Suppressor macrophage treated with lipopolysaccharide for 4 hours (primary cell): ENCODE measurements around the gene CEP72.
"Not testable (repeated sequence)": the region's sequence is repeated elsewhere in the genome, so short reads cannot be mapped to it uniquely, and the experiment has no call there.

Experiments used
- DNase-seq: peaks from one replicate; pipeline ENCODE4 v3.0.0-alpha.2; 2020

CEP72 gene

DNA sequence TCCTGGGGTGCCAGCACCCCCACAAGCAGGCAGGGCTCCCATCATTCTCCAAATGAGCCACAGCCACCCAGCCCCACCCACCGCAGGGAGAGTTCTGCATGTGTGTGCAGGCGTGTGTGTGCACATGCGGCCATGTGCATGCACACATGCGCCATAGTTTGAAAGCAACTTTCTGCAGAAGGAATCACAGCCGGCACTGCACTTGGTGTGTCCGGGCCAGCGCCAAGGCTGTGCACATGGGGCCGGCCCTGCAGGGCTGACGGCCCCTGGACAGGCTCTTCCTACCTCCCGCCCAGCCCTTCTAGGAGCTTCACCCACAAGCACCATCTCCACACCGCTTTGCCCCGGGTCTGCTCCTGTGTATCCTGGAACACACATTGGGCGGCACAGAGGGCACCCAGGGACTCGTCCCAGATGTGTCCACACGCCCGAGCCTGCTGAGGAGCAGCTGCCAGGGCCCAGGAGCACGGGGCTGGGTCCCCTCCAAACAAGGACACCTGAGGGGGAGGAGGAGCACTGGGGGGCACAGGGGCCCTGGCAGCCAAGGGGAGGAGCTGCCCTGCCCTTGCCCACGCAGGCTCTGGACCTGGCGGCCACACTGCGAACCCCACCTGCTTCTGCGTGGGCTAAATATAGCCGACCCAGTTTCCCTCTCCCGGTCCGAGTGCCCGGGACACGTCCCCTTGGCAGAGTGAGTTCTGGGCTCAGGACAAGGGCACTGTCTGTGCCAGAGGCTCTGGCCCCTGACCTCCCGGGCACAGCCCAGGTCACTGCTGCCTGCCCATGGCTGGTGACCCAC is 61.9 kb downstream of the CEP72 start:
- no peak for DNase-seq

GRCh38 chr5:674630-675011 is 62.5 kb downstream of the CEP72 start:
- no peak for DNase-seq

DNA sequence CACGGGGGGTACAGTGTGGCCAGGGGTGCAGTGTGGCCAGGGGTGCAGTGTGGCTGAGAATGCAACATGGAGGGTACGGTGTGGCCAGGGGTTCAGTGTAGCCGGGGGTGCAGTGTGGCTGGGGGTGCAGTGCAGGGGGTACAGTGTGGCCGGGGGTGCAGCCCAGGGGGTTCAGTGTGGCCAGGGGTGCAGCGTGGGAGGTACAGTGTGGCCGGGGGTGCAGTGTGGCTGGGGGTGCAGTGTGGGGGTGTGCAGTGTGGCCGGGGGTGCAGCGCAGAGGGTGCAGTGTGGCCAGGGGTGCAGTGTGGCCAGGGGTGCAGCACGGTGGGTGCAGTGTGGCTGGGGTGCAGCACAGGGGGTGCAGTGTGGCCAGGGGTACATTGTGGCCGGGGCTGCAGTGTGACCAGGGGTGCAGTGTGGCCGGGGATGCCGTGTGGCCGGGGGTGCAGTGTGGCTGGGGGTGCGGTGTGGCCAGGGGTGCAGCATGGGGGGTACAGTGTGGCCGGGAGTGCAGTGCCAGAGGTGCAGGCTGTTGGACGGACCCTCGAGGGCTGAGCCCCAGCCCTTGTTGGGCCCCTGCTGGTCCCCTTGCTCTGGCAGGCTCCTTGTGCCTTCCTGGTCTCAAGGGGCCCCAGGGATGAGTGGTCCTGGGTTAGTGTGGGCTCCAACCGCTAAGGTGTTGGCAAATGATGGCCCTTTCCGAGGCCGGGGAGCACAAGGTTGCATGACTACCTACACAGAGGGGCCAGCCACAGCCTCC is 63.2 kb downstream of the CEP72 start:
- DNase-seq, result no peak

DNA sequence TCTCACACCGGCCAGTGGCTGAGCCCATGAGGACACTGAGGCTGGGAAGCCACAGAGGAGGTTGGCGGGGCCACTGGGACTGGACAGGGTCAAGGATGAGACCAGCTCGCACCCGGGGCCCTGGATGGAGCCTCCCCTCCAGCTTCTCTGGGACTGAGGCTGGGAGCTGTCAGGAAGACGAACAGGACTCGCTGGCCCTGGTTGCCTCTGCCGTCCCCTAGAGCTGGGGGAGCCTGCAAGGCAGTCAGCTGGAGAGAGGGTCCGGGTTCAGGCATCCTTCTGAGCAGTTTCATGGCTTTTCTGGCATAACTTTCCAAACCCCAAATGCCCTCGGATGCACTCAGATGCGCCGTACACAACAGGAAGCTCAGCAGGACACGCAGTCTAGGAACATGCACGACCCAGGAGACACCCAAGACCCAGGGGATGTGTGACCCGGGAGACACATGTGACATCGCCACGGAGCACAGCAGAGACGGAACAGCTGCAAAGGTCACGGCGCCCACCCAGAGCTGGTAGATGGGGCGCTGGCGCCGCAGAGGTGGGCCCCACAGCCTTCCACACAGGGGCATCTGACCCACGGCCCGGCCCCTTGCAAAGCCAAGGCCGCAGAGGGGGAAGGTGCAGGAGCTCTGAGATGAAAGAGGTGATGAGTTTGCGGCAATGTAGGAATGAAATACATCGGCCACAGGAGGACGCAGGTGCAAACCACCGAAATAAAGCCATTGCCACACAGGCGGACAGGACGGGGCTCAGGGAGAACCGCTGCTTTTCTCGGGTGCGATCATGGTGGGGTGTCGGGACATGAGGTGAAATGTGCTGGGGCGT is 63.9 kb downstream of the CEP72 start:
- DNase-seq, result no peak

DNA sequence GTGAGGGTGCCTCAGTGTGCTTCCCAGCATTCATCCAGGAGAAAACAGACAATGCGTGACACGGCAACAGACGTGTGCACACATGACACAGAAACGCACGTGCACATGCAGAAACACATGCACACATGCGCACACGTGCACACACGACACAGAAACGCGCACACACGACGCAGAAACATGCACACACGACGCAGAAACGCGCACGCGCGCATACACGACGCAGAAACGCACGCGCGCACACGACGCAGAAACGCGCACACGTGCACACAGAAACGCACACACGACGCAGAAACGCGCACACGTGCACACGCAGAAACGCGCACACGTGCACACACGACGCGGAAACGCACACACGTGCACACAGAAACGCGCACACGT is 64.5 kb downstream of the CEP72 start:
- no peak for DNase-seq

DNA sequence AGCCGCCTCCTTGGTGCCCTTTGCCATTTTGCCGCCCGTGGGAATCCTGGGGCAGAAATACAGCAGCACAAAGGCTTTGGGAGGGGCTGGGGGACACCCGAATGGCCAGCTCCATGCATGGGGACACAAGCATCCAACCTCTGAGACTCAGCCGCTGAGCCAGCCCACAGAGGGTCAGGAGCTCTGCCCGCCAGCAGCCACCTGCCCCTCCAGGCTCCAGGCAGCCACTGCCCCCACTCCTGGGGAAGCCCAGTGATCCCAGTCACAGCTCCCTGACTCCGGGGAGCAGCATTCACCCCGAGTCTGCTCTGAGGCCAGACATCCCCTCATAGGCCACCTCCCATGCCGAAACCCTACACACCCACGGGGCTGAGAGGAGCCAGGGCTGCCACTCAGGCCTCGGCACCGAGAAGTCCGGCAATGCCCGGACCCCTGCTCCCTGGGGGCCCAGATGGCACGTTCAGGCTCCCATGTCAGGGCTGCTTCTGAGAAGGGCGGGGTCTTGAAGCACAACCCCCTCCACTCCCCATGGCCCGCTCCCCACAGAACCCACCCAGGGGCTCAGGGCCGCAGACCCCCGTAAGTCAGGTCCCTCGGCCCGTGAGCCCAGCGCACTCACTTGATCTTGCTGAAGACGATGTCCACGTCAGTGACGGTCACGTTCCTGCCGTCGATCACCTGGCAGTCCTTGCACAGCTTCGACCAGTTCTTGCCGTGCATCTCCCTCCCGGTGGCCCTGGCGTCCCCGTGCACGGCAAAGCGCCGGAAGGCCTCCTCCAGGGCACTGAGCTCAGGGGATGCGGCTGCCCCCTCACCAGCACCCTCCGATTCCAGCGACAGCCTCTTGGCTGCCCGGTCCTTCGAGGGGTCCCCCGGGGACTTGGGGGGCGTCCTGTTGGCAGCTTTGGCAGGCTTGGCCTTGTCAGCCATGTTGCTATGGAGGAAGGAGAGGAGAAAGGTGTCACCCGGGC is 65.3 kb downstream of the CEP72 start:
- no peak for DNase-seq

DNA sequence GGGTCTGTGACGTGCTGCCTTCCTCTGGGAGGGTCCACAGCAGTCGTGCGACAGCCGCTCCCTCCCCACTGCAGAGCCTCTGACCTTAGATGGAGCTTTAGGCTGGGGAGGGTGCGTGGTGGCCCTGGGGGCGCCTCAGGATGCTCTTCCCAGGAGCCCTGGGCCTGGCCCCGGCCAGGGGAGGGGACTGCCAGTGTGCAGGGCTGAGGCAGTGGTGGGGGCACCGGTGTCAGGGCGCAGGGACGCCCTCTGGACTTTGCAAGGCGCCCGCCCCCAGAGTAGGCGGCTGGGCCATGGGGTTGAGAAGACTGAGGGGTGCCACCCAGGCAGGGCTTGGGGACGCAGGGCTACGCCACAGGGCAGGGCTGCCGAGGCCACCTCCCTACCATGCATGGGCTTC is 66.4 kb downstream of the CEP72 start:
- DNase-seq, result not testable (repeated sequence)

- DNase-seq, result not testable (repeated sequence)
These were observed 67.2 kb downstream of the CEP72 start for GRCh38 chr5:679166-679895.

DNA sequence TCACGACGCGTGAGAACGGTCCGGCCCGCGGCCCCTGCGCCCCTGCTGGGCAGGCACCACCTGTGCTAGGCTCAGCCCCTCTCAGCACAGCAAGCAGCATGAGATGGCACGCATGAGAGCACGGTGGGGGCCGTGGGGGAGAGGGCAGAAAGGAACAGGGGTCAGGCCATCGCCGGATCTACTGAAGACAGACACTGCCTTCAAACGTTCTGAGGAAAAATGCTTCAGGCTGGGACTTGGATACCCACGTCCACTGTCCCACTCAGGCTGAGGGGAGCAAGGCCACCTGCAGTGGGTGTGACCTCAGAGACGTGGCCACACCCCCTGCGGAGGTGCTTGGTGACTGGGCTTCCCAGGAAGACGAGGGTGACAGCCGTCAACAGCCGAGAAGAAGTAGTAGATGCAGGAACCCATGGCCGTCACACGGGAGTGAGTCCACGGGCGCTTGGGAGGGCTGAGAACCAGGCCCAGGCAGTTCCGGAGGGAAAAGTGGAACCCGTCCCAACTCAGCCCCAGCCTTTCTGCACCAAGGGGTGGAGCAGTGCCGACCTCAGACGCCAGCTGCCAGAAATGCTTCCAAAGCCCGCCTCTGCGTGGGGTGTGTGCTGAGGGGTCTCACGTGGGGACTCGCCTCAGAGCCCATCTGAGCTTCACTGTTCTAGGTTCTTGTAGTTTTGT is 68.1 kb downstream of the CEP72 start:
- not testable (repeated sequence) for DNase-seq

DNA sequence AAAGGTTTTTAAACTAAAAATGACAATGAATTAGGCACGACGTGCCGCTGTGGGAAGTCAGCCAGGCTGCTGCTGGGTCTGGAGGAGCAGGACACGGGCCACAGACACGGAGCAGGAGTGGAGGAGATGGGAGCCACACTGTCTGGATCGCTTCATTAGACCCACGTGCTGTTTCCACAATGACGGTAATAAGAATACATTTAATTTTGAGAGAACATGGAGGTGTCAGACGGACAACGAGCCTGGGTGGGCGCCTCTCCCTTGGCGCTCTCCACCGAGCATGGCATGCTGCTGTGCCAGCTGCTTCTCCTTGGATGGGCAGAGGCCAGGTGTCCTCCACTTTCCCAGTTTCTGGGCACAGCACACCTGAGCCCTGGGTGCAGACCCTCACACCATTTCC is 68.7 kb downstream of the CEP72 start:
- DNase-seq, result not testable (repeated sequence)

DNA sequence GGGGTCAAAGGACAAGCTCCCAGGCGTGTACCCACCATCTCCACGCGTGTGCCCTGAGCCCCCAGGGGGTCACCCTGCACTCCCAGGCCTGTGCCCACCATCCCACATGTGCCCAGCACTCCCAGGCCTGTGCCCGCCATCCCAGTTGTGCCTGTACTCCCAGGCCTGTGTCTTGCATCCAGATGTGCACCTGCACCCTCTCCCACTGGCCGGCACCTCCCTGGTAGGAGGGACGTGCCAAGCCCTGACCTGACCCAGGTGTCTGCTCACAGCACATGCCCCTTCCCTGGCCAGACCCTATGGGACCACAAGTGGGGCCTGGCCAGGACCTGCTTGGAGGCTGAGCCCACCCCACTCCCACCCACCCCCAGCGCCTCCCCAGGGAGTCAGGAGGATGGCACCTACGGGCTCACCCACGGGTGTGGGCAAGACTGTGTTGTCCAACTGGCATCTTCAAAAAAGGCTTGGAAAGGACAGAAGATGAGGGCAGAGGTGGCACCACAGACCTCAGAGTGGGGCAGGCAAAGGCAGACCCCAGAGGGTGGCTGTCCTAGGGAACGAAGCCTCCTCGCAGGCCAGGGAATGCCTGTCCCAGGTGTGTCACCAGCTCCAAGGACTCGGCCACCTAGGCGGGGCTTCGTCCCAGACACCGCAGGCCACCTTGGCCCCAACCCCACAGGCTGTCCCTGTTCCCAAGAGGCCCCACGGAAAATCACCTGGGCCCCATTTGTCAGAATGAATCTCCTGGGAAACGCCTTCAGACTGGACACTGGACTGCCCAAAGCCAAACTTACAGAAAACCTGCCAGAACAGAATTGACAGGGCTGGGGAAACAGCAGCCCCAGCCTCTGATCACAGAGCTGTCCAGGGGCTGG is 69.4 kb downstream of the CEP72 start:
- DNase-seq, result not testable (repeated sequence)

- not testable (repeated sequence) for DNase-seq
These were observed 70.1 kb downstream of the CEP72 start for GRCh38 chr5:682216-682615.

DNA sequence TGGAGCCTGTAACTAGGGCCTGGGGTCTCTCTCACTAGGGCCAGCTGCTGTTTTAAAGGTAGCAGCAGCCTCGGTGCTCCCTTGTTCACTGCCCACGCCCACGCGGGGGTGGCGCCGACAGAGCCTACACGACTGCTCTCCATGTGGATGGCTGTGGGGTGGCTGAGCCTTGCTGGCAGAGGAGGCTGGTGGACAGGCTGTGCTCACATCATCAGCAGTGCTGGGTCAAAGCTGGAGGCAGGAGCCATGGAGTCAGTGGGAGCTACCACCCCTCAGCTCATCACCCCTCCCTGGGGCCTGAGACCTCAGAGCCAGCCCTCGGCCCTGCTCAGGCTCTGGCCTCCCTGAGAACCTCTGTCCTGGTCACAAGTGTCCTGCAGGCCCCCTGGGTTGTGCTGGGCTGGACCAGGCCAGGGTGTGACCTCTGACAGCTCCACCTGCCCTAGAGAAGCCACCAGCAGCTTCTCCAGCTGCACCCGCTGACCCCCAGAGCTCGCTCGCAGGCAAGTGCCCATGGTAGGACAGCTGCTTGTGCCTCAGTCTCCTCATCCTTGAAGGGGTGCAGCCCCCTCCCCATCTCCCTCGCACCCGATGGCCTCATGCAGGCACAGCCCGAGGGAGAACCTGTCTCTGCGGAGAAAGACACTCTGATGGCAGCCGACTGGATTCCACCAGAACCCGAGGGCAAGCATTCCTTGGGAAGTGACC is 70.7 kb downstream of the CEP72 start:
- DNase-seq, result not testable (repeated sequence)

DNA sequence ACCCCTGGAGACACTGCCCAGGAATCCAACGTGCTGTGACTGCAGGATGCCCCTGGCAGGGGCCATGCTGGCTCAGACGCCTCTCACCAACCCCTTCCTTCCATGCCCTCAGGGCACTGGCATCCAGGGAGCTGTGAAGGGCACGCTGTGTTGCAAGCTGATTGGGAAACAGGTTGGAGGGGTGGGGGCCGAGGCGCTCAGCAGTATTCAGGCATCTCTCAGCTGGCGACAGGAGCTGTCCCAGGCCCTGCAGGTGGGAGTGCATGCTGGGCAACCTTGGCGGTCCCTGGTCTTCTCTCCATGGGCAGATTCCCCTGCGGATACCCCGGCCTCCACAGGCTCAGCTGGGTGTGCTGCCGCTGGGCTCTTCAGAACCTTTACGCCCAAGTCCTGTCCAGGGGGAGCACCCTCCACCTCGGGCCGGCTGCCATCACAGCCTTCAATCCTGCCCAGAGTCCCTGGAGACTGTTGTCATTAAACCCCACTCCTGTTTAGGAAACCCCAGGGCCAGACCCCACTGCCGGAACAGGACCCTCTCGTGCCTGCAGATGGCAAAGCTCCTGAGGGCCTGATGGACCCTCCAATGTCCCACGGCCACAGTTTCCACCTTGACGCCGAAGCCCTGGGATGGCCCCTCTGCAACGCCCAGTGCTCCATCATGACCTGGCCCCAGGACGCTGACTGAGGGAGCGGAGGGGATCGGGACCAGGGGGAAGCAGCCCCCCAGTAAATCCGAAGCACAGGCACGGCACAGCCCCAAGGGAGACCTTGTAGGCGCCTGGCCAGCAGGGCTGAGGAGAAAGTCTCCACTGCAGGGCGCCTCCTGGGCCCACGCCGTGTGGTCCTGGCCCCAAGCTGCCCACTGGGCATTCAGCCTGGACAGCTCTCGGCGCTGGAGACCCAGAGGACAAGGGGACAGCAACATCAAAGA is 71.7 kb downstream of the CEP72 start:
- no peak for DNase-seq

DNA sequence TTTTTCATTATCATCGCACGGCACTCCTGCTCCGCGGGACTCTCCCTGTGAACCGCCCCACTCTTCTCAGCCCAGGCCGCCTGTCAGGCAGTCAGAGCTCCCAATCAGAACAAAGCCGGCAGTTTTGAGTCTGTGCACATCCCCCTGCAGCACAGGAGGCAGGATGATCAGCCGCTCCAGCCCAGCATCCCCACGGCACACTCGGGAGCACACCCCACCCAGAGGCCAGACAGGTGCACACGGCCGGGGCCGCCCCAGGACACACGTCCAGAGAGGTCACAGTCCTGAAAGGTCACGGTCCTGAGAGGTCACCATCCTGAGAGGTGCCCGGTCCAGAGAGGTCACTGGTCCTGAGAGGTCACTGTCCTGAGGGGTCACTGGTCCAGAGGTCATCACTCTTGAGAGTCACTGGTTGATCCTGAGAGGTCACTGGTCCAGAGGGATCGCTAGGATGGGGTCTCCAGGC is 72.6 kb downstream of the CEP72 start:
- no peak for DNase-seq

DNA sequence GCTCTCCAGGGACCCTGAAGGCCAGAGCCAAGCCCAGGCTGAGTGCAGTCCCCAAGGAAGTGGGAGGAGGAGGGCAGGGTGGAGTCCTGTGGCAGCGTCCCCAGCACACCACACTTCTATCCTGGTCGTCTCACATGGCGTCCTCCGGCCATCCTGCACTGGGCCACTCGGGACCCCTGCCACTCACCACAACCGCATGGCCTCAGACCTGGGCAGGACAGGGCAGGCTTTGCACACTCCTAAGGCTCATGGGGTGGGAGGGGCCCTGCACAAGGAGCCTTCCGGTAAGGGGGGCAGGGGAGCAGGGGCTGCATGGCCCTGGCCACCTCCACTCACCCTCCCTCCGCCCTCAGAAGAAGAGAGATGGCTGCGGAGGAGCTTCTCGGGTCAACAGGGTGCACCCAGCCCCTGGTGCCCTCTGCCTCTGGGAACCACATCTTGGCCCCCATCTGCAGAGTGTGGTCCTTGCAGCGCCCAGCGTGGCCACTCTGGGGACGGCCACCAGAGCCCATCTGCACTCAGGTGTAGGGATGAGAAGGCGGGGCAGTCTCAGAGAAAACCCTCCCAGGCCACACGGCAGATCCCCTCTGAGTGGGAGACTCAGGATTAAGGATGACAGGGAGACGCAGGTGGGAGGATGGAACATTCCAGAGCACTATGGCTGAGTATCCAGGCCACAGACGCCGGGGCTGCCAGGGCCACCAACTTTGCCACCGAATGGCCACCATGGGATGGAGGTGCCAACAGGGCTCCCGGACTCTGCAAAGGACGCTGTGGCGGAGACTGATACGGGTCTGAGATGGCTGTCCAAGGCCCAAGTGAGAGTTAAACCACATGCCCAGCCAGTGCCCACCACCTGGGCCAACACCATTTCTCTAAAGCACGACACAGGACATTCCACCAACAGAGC is 73.4 kb downstream of the CEP72 start:
- DNase-seq, result no peak

DNA sequence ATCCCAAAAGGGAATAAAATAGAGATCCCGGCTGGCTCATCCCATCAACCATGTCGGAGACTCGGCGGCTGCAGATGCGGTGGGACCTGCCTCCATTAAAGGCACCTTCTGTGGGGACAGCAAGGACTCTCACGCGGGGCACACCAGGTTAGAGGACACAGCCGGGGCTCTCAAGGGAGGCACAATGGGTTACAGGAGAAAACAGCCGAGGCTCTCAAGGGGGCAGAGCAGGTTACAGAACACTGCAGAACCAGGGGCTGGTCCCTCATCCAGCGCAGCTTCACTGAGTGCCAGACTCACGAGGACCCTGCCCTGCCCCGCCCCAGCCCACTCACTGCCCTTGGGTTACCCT is 74.0 kb downstream of the CEP72 start:
- DNase-seq, result not testable (repeated sequence)
